ENCODE results near the gene ARHGAP27.

ARHGAP27 gene

DNA sequence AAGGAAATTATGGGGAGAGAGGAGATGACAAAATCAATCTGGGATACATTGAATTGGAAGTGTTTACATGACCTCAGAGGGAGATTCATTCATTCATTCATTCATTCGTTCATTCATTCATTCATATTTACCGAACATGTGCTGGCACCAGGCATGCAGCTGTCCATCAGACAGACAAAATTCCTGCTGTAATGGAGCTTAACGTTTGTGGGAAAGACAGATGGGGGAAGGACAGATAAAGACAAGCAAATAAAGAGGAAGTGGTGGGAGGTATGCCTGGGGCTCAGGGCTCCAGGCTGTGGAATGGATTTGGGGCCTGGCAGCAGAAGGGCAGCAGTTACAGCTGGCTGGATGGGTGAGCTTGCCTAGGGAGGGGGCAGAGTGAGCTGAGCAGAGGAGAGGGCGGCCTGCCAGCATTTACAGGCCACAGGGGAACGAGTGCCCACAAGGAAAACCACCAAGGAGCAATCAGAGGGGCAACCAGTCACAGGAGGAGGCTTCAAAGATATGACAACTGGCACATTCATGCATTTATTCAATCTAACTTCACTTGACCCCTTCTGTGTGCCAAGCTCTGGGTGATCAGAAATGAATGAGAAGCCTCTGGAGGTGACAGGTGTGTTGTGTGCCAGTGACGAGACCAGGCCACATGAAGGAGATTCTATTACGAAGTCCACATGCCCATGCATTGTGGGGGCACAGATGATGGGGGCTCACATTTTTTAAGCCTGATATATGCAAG is 48.5 kb downstream of the ARHGAP27 start:
- no peak for DNase-seq (ENCODE audit: low read depth)

GRCh38 chr17:45383003-45383402 is 49.7 kb downstream of the ARHGAP27 start:
- DNase-seq (ENCODE audit: low read depth), result no peak

DNA sequence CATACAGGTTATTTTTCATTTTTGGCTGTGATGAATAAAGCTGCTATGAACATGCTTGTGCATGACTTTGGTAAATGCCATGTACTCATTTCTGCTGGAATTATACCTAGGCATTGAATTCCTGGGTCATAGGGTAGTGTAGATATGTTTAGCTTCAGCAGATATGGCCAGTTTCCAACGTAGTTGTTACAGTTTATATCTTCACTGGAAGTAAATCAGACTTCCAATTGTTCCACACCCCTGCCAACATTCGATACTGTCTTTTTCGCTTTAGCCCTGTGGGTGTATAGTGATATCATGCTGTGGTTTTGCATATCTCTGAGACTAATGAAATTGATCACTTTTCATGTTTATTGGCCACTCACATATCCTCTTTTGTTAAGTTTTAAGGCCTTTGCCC is 50.4 kb downstream of the ARHGAP27 start:
- no peak for DNase-seq (ENCODE audit: low read depth)

- DNase-seq (ENCODE audit: low read depth), result no peak
These were observed 51.7 kb downstream of the ARHGAP27 start for GRCh38 chr17:45380991-45381390.

- DNase-seq (ENCODE audit: low read depth), result no peak
These were observed 52.5 kb downstream of the ARHGAP27 start for GRCh38 chr17:45380046-45380765.

DNA sequence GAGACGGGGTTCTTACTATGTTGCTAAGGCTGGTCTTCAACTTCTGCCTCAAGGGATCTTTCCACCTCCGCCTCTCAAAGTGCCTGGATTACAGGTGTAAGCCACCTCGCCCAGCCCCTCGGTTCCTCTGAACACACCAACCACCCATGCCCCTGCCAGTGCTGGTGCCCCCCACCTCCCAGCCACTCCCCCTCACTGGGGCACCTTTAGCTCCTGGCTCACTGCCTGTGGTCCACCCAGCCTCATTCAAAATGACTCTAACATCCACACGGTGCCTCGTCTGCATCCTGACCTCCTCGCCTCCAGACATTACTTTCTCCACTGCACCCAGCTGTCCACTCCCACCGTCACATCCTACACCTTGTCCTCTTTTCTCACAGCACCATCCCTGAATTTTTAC is 55.3 kb downstream of the ARHGAP27 start:
- DNase-seq (ENCODE audit: low read depth), result no peak

DNA sequence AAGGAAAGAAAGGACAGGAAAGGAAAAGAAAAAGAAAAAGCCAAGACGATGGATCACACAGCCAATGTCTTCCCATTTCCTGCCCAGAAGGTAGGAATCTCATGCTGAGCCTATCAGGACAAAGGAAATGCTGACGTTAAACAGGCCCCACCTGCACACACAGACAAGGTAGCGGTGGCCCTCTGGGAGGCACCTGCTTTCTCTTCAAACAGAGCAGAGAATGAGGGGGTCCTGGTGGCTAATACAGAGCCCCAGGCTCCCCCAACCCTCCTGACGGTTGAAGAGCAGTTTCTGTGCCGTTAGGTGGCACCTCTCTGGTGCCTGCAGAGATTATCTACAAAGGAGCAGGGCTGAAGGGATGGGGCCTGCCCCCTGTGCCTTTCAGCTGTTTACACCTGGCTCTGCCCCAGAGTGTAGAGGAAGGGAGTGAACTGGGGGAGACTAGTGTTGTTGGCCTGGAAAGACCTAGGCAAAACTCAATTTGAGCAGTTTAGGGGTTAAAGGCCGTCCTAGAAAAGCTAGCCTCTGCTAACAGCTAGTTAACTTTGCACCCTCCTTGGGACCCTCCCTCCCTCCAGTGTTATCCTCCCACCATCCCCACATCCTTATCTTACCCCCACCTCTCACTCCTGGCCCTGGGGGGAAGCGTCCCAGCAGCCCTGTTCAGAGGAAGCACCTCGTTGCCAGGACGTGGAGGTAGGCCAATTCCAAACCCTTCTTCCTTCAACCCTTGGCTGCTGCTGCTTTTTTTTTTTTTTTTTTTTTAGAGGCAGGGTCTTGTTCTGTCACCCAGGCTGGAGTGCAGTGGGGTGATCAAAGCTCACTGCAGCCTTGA is 56.3 kb downstream of the ARHGAP27 start:
- DNase-seq (ENCODE audit: low read depth), result no peak

- DNase-seq (ENCODE audit: low read depth), result no peak
These were observed 58.2 kb downstream of the ARHGAP27 start for GRCh38 chr17:45374501-45374900.

DNA sequence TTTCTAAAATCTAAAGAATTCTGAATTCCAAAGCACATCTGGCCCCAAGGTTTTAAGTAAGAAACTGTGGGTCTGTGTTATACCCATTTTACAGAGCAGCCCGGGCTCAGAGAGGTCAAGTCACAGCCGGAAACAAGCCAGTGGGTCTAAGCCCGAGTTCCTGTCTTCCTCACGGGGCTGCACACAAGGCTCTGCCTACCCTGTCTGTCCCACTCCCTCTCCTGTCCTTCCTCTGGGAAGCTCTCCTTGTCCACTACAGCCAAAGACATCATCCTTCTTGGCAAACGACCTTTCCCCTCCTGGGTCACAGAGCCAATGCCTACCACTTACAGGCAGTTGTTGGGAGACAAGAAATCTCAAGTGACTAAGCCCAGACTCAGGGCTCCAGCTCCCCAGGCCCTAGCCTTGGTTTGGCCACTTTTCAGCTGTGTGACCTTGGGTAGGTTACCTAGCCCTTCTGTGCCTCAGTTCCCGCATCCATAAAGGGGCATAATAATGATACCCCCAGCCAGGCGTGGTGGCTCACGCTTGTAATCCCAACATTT is 60.3 kb downstream of the ARHGAP27 start:
- DNase-seq (ENCODE audit: low read depth), result peak; percentile 67

GRCh38 chr17:45371414-45372324 is 61.0 kb downstream of the ARHGAP27 start:
- peak; percentile 99 for DNase-seq (ENCODE audit: low read depth)

- DNase-seq (ENCODE audit: low read depth), result peak; percentile 75
These were observed 61.7 kb downstream of the ARHGAP27 start for GRCh38 chr17:45370949-45371413.

DNA sequence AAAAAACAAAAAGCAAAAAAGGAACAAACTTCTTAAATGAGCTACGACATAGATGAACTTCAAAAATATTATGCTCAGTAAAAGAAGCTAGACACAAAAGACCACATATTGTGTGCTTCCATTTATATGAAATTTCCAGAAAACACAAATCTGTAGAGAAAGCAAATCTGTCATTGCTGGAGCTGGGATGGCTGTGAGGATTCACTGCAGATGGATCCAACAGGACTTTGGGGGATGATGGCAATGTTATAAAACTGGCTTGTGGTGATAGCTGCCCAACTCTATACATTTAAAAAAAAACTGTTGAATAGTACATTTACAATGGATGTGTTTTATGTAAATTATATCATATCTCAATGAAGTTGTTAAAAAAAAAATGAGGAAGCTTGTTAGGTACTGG is 63.2 kb downstream of the ARHGAP27 start:
- no peak for DNase-seq (ENCODE audit: low read depth)

DNA sequence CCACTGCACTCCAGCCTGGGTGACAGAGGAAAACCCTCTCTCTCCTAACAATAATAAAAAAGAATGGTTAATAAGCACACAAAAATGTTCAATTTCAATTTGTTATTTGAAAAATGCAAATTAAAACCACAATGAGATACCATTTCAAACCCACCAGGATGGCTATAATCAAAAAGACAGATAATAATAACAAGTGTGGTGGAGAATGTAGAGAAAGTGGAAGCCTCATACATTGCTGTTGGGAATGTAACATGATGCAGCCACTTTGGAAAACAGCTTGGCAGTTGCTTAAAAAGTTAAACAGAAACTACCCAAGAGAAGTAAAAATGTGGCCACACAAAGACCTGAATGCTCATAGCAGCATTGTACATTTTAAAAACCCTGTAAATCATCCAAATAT is 64.0 kb downstream of the ARHGAP27 start:
- DNase-seq (ENCODE audit: low read depth), result peak; percentile 66

DNA sequence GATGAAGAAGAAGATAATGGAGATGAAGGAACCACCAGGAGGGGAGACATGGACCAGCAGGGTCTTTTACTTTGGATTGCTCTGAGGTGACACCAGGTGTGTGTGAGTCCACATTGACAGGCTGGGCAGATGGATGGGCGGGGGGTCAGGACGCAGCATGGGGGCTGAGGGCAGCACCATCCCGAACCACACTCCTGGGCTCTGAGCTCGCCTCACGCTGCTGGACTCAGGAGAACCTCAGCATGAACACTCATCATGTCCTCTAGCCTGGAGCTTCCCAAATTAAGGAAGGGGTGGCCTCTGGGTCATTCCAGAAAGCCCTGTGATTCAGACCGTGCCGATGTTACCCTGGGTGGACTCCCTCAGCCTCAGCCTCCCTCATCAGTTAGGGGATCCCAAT is 65.5 kb downstream of the ARHGAP27 start:
- DNase-seq (ENCODE audit: low read depth), result no peak

- no peak for DNase-seq (ENCODE audit: low read depth)
These were observed 66.0 kb downstream of the ARHGAP27 start for GRCh38 chr17:45366691-45367090.

DNA sequence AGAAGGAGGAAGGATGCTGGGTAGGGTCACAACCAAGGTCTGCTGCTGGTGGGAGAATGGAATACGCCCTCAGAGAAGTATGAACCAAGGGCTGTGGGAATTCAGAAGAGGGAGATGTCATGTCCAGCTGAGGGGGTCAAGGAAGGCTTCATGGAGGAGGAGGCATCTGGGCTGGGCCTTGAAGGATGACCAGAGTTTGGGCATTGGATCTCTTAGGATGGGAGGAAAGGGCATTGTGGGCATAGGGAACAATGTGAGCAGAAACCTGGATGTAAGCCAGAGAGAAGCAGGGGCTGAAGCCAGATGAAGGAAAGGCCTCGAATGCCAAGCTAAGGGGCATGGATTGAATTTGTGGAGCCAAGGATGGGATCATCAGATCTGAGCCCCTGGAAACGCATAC is 66.6 kb downstream of the ARHGAP27 start:
- no peak for DNase-seq (ENCODE audit: low read depth)

DNA sequence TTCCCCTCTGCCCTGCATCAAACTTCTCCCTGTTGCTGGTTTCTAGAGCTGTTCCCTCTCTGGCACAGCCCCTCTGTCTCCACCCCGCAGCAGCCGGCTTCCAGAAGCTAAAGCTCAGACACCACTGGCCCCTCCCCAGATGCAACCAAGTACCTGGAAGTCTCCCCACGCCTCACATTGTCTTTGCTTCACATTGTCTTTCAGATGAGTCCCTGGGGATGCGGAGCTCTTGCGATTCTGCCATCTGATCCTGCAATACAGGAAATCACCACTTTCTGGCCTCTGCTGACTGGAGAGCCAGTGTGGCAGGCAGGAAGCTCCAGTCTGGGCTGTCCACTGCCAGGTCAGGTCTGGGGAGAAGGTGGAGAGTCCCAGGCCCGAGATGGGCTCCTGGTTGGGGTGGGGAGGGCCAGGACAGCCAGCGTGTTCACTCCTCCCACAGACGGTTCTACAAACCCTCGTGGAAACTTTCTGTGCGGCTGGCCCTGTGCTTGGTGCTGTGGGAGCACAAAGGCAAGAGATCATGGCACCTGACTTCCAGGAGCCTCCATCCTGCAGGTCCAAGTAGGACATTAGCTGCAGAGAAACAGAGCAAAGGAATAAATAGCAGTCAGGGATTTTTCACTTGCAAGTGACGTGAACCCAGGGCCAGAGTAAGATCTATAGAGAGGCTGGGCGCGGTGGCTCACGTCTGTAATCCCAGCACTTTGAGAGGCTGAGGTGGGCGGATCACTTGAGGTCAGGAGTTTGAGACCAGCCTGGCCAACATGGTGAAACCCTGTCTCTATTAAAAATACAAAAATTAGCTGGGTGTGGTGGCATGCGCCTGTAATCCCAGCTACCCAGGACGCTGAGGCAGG is 67.9 kb downstream of the ARHGAP27 start:
- no peak for DNase-seq (ENCODE audit: low read depth)

GRCh38 chr17:45363498-45363897 is 69.2 kb downstream of the ARHGAP27 start:
- DNase-seq (ENCODE audit: low read depth), result no peak

DNA sequence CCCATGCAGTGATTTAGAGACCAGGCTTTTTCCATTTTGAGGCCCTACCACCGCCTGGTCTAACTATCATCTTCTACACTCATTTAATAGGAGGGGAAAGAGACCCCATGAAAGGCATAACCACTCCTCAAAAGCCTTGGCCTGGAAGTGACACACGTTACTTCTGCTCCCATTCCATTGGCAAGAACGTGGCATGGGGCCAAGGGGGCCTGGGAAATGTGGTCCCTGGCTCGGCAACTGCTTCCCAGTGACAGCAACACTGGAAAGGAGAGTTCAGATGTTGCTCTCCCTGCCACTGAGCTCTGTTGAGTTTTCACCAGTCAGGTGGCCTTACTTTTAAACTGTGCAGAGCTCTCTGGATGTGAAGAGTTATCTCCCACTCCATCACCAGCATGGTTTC is 70.7 kb downstream of the ARHGAP27 start:
- no peak for DNase-seq (ENCODE audit: low read depth)

GRCh38 chr17:45361451-45361850 is 71.2 kb downstream of the ARHGAP27 start:
- DNase-seq (ENCODE audit: low read depth), result no peak

Measured in ELR (cell line).